HG02840 (cell line): ENCODE results near the gene CD82.
A peak's percentile ranks its signal among the peaks of the same experiment; 100 is the strongest.

Experiments
- ATAC-seq: cut with Tn5 transposase; IDR thresholded peaks from one replicate; pipeline ENCODE4 v1.9.1; 2021; ENCODE audit warnings: mild to moderate bottlenecking, moderate library complexity, moderate number of reproducible peaks; ENCODE audit not compliant: unreplicated experiment, low FRiP score

Gene CD82

DNA sequence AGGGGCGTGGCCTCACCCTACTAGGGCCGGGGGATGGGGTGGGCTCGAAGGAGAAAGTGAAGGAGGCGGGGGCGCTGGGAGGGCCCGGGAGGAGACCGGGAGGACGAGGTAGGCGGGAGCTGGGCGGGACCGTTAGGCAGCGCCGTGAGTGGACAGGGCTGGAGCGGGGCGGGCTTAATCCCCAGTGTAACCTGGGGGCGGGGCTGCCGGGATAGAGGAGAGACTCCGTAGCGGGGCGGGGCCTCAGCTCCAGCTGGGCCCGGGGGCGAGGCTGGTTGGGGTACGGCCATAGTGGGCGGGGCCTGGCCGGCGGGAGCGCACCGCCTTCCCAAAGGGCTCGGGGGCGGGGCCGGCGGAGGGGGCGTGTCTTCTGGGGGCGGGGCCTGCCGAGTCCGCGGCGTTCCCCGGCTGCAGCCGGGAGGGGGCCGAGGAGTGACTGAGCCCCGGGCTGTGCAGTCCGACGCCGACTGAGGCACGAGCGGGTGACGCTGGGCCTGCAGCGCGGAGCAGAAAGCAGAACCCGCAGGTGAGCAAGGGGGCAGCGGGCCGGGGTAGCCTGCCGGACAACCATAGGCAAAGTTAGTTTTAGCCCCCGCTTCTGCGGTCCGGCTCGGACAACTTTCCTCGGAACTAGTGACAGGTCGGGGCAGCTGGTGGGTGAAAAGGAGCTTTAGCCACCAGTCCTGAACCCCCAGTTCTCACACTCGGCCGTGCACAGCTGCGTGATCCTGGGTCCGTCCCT is at the start of gene CD82:
TSS of gene CD82 (plus strand) at position 453 of the 742 bp plus-strand sequence. CDS start 29,000 bp downstream, outside the sequence.
- ATAC-seq: peak; percentile 78

DNA sequence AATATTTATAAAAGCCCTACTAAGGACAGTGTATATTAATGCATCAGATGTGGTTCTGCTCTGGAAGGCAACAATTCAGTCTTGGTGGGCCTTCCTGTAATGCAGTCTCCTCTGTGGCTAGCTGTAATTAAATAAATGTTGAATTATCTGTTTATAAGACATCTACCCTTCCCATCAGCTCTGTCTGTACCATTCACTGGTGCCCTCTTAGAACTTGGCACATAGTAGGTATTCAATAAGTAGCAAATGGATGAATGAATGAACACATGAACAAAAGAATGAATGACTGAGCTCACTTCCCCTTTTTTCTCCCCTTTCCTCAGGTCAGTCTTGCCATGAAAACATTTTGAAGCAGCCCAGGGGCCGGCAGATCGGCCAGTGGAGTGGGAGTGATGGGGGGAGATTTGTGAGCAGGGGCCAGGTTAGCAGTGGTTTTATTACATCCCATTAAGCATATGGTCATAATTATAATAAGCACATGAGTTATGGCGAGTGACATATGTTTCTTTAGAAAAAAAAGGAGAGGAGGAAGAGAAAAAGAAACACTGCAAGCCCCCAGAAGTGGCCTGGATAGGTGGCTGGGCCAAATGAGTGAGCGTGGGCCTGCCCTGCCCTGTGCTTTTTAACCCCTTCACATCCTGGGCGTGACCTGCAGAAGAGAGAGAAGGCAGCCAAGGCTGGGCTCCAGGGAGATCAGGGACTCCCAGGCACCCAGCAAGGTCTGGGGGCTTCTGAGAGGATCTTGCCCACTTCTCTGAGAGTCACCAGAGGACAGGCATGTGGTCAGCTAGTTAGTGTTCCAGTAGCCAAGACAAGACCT is 48.6 kb upstream of the CD82 start:
- no peak for ATAC-seq

GRCh38 chr11:44517541-44517940 is 47.9 kb upstream of the CD82 start:
- no peak for ATAC-seq

- ATAC-seq: no peak
Measured at GRCh38 chr11:44518968-44519550, 46.4 kb upstream of the CD82 start.

- ATAC-seq: no peak
Measured at GRCh38 chr11:44519989-44520737, 45.3 kb upstream of the CD82 start.

- ATAC-seq: no peak
Measured at GRCh38 chr11:44521148-44521547, 44.3 kb upstream of the CD82 start.

- no peak for ATAC-seq
Measured at GRCh38 chr11:44522294-44522693, 43.2 kb upstream of the CD82 start.

- ATAC-seq: no peak
Measured at GRCh38 chr11:44524346-44524745, 41.1 kb upstream of the CD82 start.

DNA sequence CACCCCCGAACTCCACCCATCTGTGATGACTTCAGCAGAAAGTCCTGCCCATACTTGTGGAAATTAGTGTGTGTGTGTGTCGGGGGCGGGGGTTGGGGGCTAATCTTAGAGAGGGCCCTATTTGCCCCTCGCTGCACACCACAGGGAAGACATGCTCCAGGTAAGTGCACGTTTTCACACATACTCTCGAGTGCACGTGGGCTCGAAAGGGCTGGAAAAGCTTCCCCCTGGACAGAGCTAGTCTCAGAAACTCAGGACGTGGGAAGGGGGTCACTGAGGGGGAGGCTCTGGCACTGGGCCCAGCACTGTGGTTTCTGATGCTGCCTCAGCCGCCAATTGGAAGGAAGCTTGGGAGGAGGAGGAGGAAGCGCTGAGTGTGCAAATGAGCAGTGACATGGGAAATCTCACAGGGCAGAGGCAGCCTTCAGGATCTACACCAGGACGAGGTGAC is 40.7 kb upstream of the CD82 start:
- no peak for ATAC-seq

- no peak for ATAC-seq
Measured at GRCh38 chr11:44525473-44526252, 39.8 kb upstream of the CD82 start.

DNA sequence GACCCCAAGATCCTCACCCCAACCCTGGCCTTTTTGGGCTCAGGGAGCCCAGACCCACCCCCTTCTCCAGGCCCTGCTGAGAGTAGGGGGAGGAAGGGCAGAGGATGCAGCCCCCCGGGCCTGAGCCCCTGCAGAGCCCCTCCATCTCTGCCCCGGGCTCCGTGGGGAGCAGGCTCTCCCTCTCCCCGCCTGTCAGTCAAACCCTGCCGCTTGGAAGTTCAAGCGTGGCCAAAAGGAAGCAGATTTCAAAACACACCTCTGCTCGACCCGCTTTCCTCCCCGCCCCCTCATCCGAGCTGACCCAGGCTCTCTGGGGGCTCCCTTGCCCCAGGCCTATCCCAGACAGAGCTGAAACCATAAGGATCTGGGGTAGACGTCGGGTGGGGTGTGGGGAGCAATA is 39.0 kb upstream of the CD82 start:
- ATAC-seq: no peak

- ATAC-seq: no peak
Measured at GRCh38 chr11:44527476-44527875, 38.0 kb upstream of the CD82 start.

DNA sequence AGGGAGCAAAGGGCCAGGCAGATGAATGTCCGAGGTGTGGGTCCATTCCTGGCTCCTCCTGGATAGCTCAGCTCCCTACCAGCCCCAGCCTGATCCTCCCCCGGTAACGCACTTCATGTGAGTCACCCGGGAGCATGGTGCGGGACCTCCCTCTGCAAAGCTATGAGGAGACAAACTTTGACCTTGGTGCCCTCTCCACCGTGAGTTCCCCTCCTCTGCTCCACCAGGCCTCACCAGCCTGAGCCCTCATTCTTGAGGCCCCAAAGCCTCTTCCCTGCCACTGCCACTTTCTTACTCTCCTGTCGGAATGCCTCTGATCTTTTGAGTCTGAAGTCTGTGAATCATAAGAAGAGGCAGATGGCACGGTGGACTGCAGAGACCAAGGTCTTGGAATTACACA is 37.4 kb upstream of the CD82 start:
- no peak for ATAC-seq

GRCh38 chr11:44528581-44528980 is 36.9 kb upstream of the CD82 start:
- no peak for ATAC-seq

DNA sequence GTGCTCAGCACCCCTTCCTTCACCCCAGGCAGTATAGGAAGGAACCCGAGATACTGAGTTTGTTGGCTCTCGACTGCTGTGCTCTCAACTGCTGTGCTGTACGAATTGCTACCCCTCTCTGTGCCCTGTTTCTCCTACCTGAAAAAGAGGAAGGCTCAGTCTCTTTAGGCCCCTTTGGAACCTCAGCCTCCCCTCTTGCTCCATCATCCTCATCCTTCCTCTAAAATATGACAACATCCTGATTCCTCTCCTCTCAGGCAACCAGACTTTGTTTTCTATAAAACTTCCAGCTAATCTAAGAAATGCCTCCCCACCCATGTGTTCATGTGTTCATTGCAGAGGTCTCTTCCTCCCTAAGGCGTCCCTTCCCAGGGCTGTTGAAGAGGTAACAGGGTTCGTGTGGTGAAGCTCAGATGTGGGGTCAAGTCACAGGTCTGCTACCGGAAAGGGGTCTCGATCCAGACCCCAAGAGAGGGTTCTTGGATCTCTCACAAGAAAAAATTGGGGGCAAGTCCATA is 35.5 kb upstream of the CD82 start:
- no peak for ATAC-seq

GRCh38 chr11:44530413-44531115 is 34.9 kb upstream of the CD82 start:
- no peak for ATAC-seq

GRCh38 chr11:44531116-44531504 is 34.4 kb upstream of the CD82 start:
- no peak for ATAC-seq

- no peak for ATAC-seq
Measured at GRCh38 chr11:44531636-44532035, 33.8 kb upstream of the CD82 start.

DNA sequence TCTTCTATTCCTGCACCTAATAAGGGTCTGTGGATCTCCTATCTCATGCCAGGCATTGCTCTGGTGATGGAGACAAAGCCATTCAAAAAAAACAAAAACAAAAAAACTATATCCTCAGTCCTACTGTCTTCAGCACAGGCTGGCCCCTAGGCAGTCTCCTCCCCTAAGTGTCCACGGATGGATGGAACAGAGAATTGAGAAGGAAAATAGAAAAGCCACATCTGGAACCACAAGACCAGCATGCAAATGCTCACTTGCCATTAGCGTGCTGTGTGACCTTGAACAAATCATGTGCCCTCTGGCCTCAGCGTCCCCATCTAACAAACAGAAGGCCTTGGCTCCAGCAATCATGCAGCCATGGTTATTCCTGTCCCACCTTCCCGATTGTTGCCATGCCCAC is 32.7 kb upstream of the CD82 start:
- no peak for ATAC-seq
